Left forelimb (tissue), 1 donor: ENCODE data around the gene CCDC12.

Experiments
- DNase-seq: peaks from one replicate; pipeline ENCODE4 v3.0.0-alpha.2; 2018; ENCODE audit warnings: low spot score

CCDC12 gene

GRCh38 chr3:46935989-46936558 lies 40.5 kb downstream of the CCDC12 start:
- no peak for DNase-seq

GRCh38 chr3:46935168-46935858 lies 41.2 kb downstream of the CCDC12 start:
- DNase-seq = no peak

- DNase-seq = no peak
These were observed 41.9 kb downstream of the CCDC12 start for GRCh38 chr3:46934498-46935167.

- DNase-seq = no peak
These were observed 42.5 kb downstream of the CCDC12 start for GRCh38 chr3:46934072-46934471.

GRCh38 chr3:46933261-46933660 lies 43.3 kb downstream of the CCDC12 start:
- no peak for DNase-seq

- DNase-seq = no peak
These were observed 43.9 kb downstream of the CCDC12 start for GRCh38 chr3:46932455-46933225.

- no peak for DNase-seq
These were observed 44.8 kb downstream of the CCDC12 start for GRCh38 chr3:46931631-46932331.

GRCh38 chr3:46930945-46931403 lies 45.6 kb downstream of the CCDC12 start:
- no peak for DNase-seq

- no peak for DNase-seq
These were observed 46.2 kb downstream of the CCDC12 start for GRCh38 chr3:46930166-46930944.

GRCh38 chr3:46929324-46929723 lies 47.2 kb downstream of the CCDC12 start:
- DNase-seq = no peak

GRCh38 chr3:46928282-46928681 lies 48.3 kb downstream of the CCDC12 start:
- no peak for DNase-seq

- DNase-seq = no peak
These were observed 48.8 kb downstream of the CCDC12 start for GRCh38 chr3:46927718-46928073.

- DNase-seq = no peak
These were observed 49.5 kb downstream of the CCDC12 start for GRCh38 chr3:46926871-46927717.

GRCh38 chr3:46926447-46926846 lies 50.1 kb downstream of the CCDC12 start:
- no peak for DNase-seq

GRCh38 chr3:46926039-46926438 lies 50.5 kb downstream of the CCDC12 start:
- no peak for DNase-seq

GRCh38 chr3:46925585-46925934 lies 51.0 kb downstream of the CCDC12 start:
- no peak for DNase-seq

GRCh38 chr3:46924921-46925584 lies 51.5 kb downstream of the CCDC12 start:
- no peak for DNase-seq

- DNase-seq = no peak
These were observed 52.8 kb downstream of the CCDC12 start for GRCh38 chr3:46923559-46924350.
